Activated naive CD8-positive, alpha-beta T cell treated with anti-CD3 and anti-CD28 coated beads, Interleukin-2, amount 50 U/mL, for 16 hours (primary cell): ENCODE measurements around the gene FEM1A.
A peak's percentile ranks its signal among the peaks of the same experiment; 100 is the strongest.
"Not testable (repeated sequence)": the region's sequence is repeated elsewhere in the genome, so short reads cannot be mapped to it uniquely, and the experiment has no call there.

Source experiments
- DNase-seq: peaks from one replicate; pipeline ENCODE4 v3.0.0-alpha.2; 2020; ENCODE audit warnings: low read depth, low spot score

FEM1A gene

DNA sequence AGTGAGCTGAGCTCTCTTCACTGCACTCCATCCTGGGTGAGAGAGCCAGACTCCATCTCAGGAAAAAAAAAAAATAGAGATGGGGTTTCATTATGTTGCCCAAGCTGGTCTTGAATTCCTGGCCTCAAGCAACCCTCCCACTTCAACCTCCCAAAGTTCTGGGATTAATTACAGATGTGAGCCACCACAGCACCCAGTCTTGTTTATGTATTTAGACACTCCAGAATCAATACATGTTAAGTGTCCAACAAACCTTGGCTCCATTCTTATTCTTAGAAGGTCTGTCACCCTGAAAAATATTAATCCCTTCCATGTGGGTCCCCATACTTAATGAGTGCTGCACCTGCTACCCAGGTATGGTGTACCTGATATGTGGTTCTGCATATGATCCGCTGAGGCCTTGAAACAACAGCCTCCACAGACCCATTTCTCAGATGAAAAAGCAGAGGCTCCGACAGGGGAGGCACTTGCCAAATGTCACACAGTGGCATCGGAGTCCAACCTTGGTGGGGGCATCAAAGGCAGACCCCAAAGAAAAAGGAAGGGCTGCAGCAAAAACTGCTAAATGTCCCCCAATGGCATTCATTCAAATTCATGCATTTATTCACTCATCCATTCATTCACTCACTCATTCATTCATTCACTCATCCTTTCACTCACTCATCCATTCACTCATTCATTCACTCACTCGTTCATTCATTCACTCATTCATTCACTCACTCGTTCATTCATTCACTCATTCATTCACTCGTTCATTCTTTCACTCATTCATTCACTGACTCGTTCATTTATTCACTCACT is 23.3 kb downstream of the FEM1A start:
- no peak for DNase-seq

DNA sequence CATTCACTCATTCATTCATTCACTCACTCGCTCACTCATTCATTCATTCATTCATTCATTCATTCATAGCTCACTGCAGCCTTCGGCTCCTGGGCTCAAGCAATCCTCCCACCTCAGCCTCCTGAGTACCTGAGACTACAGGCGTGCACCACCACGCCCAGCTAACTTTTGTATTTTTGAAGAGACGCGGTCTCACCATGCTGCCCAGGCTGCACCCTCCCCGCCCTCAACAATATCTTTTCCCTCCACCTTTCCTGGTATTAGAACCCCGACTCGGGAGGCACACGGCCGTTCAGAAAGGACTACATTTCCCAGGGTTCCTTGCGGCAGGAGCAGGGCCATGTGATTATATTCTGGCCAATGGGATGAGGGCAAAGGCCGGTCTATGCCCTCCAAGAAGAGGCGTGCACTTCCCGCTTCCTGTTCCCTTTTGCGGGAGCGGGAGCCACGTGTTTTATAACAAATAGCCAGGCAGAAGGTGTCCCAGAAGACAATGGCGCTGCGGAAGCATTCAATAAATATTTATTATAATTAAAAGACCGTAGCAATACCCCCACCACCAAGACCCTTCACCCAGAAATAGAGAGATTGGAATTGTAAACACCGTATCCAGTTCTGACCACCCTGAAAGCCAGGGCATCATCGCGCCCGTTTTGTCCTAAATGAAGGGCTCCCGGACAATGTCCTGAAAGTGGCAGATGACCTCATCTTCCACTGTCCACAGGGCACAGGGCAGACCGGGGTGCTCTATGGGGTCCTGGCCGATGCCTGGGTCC is 24.1 kb downstream of the FEM1A start:
- DNase-seq: peak; percentile 57

DNA sequence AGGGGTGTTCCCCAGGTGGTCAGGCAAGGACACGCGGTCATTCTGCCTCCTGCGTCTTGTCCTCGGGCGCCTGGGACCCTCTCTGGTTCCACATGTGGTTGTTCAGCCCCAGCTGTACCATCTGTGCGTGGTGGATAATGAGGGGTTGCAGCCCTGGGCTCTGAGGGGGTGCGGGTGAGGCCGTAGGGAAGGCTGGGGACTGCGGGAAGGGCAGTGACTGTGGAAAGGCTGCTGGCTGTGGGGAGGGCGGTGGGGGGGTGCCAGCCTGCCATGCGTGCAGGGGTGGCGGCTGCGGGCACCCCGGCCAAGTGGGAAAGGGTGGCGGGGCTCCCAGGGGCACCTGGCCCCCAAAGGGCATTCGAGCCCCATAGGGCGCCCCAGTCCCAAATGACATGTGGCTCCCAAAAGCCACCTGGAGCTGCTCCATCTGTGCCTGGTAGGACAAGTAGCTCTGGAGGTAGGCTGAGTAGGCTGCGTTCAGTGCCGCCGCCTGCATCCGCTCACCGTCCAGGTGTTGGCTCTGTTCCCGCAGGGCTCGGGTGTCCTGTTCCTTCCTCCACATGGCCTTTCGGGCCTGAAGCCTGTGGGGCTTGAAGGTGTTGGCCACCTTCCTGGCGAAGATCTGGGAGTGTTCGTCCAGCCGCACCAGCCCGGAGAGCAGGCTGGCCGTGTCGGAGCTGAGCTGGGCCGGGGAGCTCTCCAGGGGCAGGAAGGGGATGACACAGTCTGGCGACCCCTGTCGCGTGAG is 24.8 kb downstream of the FEM1A start:
- DNase-seq: no peak

DNA sequence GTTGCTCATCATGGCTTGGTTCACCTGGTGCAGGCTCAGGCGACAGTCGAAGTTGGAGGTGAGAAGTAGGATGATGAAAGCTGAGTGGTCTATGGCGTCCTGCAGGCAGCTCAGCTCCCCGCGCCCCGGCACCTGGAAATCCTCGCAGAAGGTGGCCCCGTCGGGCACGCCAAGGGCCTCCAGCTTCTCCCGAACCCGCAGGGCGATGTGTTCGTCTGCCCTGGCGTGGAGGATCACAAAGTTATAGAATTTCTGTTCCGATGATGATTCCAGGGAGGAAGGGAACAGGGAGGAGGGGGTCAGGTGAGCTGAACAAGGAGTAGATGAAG is 25.4 kb downstream of the FEM1A start:
- DNase-seq: no peak

DNA sequence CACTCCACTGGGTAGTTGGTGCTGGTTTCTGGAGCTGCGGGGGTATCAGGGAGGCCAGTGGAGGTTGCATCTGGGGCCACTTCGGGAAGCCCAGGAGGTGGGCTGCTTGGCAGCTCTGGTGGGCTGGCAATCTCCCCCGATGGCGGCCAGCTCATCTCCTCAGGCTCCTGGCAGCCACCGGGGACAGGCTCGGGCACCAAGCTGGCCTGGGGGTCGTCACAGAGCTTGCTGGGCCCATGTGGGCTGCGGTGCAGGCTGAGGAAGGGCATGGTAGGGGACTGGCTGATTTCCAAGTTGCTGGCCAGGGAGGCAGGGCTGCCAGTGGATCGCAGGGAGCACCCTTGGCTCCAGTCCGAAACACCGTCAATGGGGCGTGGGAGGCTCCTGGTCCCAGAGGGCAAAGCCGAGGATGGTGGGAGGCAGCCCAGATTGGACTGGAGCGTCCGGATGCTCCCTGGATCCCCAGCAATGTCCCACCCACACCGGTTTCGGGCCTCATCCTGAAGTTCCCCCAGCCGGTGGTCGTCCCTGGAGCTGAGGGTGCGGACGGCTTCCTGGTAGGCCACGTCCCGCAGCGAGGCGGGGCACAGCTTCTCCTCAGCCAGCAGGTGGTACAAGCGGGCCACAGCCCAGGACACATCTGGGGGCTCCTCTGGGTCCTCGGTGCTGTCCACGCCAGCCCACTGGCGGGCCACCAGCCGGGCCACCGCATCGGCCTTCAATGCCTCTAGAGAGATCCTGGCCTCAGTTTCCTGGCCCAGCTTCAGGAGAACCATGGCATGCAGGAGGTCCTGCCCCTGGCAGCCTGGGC is 26.1 kb downstream of the FEM1A start:
- DNase-seq: no peak

DNA sequence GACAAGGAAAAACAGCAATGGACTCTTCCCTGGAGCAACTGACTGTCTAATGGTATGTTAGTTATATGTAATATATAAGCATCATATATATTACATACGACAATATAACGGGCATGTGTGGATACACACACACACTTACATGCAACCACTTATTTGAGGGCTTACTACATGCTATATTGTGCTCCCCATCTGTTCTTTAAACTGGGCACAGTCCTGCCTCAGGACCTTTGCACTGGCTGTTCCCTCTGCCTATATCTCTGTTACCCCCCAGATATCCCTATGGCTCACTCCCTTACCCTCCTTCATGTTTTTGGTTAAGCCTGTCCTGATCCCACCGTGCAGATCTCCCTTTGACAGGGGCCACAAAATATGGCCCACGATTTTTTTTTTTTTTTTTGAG is 29.7 kb downstream of the FEM1A start:
- no peak for DNase-seq

DNA sequence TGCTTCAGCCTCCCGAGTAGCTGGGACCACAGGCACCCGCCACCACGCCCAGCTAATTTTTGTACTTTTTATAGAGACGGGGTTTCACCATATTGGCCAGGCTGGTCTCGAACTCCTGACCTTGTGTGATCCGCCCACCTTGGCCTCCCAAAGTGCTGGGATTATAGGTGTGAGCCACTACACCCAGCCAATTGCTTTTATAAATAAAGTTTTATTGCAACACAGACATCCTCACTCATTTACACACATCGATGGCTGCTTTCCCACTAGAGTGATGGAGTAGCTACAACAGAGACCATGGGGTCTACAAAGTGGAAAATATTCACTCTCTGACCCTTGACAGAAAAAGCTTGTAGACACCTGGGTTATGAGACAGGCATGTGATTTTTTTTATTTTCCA is 30.8 kb downstream of the FEM1A start:
- DNase-seq: not testable (repeated sequence)

DNA sequence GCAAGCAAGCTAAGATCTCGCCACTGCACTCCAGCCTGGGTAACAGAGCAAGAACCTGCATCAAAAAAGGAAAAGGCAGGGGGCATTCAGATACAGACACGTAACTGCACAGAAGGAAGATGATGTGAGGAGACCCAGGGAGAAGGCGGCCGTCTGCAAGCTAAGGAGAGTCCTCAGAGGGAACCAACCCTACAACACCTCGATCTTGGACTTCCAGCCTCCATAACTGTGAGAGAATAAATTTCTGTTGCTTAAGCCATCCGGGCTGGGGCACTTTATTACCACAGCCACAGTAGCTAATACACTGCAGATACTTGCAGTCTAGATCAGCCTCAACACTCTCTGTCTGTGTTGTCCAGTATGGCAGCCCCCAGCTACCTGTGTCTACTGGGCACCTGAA is 32.0 kb downstream of the FEM1A start:
- no peak for DNase-seq

DNA sequence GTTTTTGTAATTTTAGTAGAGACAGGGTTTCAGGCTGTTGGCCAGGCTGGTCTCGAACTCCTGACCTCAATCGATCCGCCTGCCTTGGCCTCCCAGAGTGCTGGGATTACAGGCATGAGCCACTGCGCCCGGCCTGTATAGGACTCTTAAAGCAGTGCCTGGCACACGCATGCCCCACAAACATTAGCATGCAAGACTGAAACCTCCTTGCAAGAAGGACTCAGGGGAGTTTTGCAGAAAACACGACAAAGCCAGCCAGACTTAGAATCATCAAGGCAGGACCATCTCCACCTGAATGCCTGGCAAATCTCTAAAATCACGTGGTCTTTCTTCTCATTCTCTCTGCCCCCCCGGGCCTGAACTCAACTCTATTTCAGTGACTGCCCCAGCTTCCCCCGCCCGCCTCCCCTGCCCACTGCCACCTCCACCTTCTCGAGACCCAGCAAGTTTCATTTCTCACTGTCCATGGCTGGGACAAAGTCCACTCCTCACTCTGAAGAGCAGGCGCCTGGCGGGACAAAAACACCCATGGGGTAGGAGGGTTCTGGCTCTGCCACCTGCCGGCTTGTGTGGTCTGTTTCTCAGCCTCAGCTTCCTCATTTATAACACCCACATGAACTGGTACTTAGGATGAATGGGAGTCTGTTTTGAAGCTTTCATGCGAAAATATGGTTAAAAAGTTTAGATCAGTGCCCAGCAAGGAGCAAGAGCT is 37.6 kb downstream of the FEM1A start:
- no peak for DNase-seq

DNA sequence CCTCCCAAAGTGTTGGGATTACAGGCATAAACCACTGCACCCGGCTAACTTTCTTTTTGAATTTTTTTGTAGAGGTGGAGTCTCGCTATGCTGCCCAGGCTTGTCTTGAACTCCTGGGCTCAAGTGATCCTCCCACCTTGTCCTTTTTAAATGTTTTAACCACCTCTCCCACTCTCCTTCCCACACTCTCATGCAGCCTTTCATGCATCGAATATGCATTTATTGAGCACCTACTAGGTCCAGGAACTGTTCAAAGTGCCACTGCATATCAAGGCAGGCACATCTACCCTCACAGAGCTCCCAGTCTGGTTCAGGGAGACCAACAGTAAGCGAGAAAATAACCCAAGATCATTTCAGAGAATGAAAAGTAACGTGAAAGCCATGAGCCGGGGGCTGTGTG is 38.8 kb downstream of the FEM1A start:
- no peak for DNase-seq

DNA sequence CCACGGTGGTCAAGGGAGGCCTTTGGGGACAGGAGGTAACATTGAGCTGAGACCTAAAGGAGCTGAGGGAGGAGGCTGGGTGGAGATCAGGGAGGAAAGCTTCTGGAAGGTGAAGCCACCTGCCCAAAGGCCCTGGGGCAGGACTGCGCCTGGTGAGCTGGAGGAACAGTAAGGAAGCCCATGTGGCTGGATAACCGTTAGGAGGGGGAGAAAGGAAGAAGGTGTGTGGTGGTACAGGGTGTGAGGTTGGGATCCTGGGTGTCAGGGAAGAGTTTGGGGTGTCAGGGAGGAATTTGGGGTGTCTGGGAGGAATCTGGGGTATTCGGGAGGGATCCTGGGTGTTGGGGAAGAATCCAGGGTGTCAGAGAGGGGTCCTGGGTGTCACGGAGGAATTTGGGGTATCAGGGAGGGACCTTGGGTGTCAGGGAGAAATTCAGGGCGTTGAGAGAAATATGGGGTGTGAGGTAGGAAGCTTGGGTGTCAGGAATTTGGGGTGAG is 39.3 kb downstream of the FEM1A start:
- DNase-seq: no peak

DNA sequence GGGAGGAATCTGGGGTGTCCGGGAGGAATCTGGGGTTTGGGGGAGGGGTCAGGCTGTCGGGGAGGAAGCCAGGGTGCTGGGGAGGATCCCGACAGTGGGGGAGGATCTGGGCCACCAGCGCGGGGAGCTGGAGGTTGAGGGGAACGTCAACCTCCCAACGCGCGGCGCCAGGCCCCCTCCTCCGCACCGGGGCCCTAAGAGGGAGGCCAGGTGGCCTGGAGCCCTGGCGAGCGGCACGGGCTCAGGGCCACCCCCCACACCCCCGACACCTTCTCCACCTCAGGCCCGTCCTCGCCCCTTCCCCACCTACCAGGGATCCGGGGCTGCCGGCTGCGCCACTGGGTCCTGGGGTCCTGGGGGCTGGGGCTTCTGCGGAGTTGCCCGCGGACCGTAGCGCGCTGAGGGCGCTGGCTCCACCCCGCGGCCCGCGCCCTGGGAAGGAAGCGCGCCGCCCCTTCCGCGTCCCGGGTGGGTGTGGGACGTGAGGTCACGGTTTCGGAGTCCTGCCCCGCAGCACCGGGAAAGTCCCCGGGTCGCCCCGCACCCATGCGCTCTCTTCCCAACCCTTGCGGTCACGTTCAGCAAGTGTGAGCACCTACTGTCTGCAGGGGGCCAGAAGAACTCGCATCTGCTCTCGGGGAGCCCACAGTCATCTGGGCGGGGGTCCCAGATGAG is 39.9 kb downstream of the FEM1A start, which contains the start of gene TICAM1:
TSS of gene TICAM1 (minus strand) at position 409 of the 675 bp plus-strand sequence. CDS start 13,335 bp downstream, outside the sequence.
- DNase-seq: peak; percentile 46

DNA sequence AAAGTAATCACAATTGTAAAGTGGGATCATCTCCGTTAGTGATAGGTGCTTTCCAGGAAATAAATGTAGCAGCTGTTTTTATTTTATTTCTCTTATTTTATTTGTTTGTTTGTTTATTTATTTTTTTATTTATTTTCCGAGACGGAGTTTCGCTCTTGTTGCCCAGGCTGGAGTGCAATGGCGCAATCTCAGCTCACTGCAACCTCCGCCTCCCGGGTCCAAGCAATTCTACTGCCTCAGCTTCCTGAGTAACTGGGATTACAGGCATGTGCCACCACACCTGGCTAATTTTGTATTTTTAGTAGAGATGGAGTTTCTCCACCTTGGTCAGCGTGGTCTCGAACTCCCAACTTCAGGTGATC is 40.4 kb downstream of the FEM1A start:
- not testable (repeated sequence) for DNase-seq

DNA sequence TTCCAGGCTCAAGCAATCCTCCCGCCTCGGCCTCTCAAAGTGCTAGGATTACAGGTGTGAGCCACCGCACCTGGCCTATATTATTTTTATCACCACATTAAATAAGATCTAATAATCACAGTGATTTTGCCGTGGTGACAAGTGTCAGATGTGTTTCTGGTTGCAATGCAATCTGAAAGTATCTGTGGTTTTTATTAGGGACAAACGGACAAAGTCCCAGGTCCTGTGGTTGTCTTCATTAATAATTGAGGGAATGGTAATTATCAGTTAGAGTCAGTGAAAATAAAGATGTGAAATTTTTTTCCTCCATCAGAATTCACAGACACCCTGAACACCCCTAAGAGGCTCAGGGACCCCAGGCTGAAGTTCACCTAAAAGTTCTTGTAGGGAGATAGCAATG is 41.2 kb downstream of the FEM1A start:
- no peak for DNase-seq

DNA sequence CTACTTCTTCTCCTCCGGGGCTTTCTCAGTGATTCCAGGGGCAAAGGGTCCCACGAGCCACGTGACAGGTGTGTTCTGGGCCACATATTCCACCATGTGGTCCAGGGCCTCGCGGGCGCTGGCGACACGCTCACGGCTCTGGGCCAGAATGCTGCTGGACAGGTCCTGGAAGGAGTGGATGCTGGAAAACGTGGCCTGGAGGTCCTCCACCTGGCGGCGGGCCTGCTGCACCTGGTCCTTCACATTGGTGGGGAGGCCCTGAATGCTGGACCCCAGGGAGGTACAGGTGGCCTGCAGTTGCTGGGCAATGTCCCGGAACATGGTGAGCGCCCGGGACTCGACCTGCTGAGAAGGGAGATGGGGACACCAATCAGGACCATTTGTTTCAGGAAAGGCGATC is 47.7 kb downstream of the FEM1A start:
- no peak for DNase-seq

DNA sequence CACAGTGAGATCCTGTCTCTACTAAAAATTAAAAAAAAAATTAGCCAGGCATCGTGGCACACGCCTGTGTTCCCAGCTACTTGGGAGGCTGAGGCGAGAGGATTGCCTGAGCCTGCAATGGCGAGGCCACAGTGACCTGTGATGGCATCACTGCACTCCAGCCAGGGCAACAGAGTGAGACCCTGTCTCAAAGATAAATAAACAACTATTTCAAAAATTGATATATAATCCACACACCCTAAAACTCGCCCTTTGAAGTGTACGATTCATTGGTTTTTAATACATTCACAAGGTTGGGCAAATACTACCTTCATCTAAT is 52.1 kb downstream of the FEM1A start:
- DNase-seq: no peak

DNA sequence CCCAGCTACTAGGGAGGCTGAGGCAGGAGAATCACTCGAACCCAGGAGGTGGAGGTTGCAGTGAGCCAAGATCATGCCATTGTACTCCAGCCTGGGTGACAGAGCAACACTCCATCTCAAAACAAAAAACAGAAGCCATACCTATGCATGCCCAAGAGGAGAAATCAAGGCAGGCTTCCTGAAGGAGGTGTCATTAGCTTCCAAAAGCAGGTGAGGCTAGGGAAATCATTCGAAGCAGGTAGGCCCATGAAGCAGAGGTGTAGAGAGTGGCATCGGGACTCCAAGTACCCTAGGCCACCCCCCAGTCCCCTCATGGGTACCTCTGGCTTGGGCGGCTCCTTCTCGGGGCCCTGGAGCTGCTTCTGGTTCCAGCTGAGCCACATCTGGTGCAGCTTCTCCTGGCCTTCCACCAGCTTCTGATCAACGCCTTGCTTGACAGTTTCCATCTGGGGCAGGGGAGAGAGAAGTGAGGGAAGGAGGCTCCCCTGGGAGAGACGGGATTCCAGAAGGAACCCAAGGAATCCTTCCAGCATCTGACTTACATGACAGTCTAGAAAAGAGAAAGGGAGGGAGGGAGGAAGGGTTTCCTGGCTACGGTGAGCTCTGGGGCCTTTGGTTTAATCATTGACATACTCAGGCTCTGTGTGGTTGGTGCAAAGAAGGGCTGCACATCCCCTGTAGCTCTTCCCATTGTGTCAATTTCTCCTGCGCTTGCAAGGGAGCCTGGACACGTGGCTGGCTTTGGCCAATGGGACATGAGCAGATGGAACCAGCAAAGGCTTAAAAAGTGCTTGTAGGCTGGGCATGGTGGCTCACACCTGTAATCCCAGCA is 53.0 kb downstream of the FEM1A start:
- DNase-seq: no peak

DNA sequence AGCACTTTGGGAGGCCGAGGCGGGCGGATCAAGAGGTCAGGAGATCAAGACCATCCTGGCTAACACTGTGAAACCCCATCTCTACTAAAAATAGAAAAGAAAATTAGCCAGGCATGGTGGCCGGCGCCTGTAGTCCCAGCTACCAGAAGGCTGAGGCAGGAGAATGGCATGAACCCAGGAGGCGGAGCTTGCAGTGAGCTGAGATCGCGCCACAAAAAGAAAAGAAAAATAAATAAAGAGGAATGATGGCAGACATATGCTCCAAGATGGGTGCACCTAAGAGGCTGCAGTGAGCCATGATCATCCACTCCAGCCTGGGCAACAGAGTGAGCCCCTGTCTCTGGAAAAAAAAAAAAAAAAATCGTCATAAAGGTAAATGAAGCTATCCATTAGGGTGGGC is 54.4 kb downstream of the FEM1A start:
- DNase-seq: not testable (repeated sequence)

DNA sequence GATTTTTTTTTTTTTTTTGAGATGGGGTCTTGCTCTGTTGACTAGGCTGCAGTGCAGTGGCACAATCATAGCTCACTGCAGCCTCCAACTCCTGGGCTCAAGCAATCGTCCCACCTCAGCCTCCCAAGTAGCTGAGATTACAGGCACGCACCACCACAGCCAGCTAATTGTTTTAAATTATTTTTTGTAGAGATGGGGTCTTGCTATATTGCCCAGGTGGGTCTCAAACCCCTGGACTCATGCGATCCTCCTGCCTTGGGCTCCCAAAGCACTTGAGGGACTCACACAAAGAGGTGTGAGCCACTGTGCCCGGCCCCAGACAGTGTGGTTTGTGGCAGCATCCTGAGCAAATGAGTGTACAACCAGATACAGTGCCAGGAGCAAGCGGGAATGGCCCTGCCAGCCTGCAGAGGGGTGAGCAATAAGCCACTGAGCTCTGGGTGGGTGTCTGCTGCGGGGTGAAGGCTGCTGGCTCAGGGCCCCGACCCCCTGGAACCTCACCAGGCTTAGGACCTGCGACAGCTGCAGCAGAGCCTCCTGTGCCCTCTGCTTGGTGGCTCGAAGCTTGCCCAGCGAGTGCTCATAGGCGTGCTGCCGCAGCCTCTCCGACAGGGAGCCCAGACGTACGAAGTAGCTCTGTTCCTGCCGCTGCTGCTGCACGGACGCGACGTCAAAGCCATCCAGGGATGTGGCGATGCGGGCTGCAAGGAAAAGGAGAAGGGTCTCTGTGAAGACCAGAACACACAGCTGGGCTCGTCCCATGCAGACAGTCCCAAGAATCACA is 55.8 kb downstream of the FEM1A start:
- DNase-seq: no peak
